H1 (cell line): ENCODE data around the gene ZNF182.

Experiments
- CEBPB ChIP-seq: IDR thresholded peaks from 2 replicates; pipeline ENCODE4 v1.6.1; 2012; ENCODE audit warnings: low read depth, low read length
- CTCF ChIP-seq, 3 experiments: IDR thresholded peaks; 1 replicate in 2 of 3; 2 replicates in 1 of 3; pipeline versions ENCODE4 v1.5.1 to v1.6.1; 2011; ENCODE audit warnings: low read length in 3 of 3, mild to moderate bottlenecking in 3 of 3, inconsistent platforms in 2 of 3, low read depth in 1 of 3, moderate library complexity in 1 of 3; ENCODE audit not compliant: insufficient read depth in 1 of 3; ENCODE audit errors: control extremely low read depth in 1 of 3
- EP300 ChIP-seq, 2 experiments: IDR thresholded peaks; 1 replicate in 1 of 2; 2 replicates in 1 of 2; pipeline ENCODE4 v1.6.1; 2011 to 2012; ENCODE audit warnings: low read depth in 2 of 2, low read length in 2 of 2, mild to moderate bottlenecking in 2 of 2, borderline replicate concordance in 1 of 2, inconsistent platforms in 1 of 2, moderate library complexity in 1 of 2
- HDAC6 ChIP-seq: IDR thresholded peaks from one replicate; pipeline ENCODE4 v1.7.1; 2012; ENCODE audit warnings: low read depth, mild to moderate bottlenecking, inconsistent platforms, low read length, moderate library complexity
- POLR2A ChIP-seq, 2 experiments: IDR thresholded peaks; 1 replicate in 1 of 2; 2 replicates in 1 of 2; pipeline ENCODE4 v1.6.1; 2011; ENCODE audit warnings: low read depth in 2 of 2, low read length in 2 of 2, mild to moderate bottlenecking in 2 of 2; ENCODE audit errors: control extremely low read depth in 1 of 2
- POLR2AphosphoS5 ChIP-seq: IDR thresholded peaks from 2 replicates; pipeline ENCODE4 v1.6.1; 2011; ENCODE audit warnings: low read depth, low read length
- RAD21 ChIP-seq, 2 experiments: IDR thresholded peaks in 1 of 2; conservative IDR thresholded peaks in 1 of 2; 2 replicates each; pipeline ENCODE4 v1.6.1; 2011; ENCODE audit warnings: low read depth in 2 of 2, low read length in 2 of 2, improper control_type of control experiment in 1 of 2, inconsistent platforms in 1 of 2, mild to moderate bottlenecking in 1 of 2, moderate library complexity in 1 of 2
- RNF2 ChIP-seq: fragments of 200-900, 300-1000 bp; sonication (generic); IDR thresholded peaks from 2 replicates; pipeline ENCODE4 v1.7.1; 2016; ENCODE audit warnings: borderline replicate concordance, low read depth, mild to moderate bottlenecking, antibody characterized with exemption, low read length; ENCODE audit not compliant: poor library complexity, severe bottlenecking; ENCODE audit errors: missing control alignments
- SP2 ChIP-seq: IDR thresholded peaks from 2 replicates; pipeline ENCODE4 v1.6.1; 2012; ENCODE audit warnings: mild to moderate bottlenecking, low read length, inconsistent platforms
- SRF ChIP-seq: IDR thresholded peaks from 2 replicates; pipeline ENCODE4 v1.6.1; 2011; ENCODE audit warnings: mild to moderate bottlenecking, low read depth, low read length, moderate library complexity

DNA sequence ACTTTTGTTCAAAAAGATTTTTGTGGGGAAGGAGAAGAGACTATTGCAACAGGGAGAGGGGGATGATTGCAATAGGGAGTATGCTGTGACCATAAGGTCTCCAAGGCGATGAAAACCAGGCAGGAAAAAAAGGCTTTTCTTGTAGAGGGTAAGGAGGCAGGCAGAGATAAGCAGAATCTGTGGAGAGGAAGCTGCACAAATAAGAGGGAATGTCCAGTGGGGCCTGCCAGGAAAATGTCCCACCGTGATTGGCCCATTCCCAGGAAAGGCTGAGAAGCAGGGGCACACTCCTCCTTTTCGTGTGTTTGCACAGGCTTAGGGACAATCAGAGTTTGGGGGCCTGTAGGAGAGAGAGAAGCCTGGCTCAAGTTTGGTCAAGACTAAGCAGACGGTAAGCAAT lies 32.1 kb upstream of the ZNF182 start:
- no peak for TF ChIP-seq CTCF (IDR thresholded peaks at IDR 0.05; ENCODE audit: control extremely low read depth in 1 of 3, insufficient read depth in 1 of 3, low read depth in 1 of 3, low read length in 3 of 3)
- TF ChIP-seq RNF2, result no peak
- no peak for TF ChIP-seq POLR2A (IDR thresholded peaks at IDR 0.05; ENCODE audit: control extremely low read depth in 1 of 2, low read depth in 2 of 2, low read length in 2 of 2)
- TF ChIP-seq SP2, result no peak
- TF ChIP-seq RAD21 (IDR thresholded peaks at IDR 0.05 in 1 of 2, conservative IDR thresholded peaks at IDR 0.05 in 1 of 2; ENCODE audit: low read depth in 2 of 2, low read length in 2 of 2), result no peak
- TF ChIP-seq HDAC6, result no peak
- TF ChIP-seq EP300 (IDR thresholded peaks at IDR 0.05; ENCODE audit: borderline replicate concordance in 1 of 2, low read depth in 2 of 2, low read length in 2 of 2), result no peak
- no peak for TF ChIP-seq CEBPB
- no peak for TF ChIP-seq SRF
- TF ChIP-seq POLR2AphosphoS5, result no peak
